22Rv1 (cell line): Measurements from ENCODE around the gene FOXP1.

ENCODE experiments used
- CTCF ChIP-seq: fragments of 450-650 bp; IDR thresholded peaks from 2 replicates; pipeline ENCODE4 v1.5.1; 2017; ENCODE audit warnings: mild to moderate bottlenecking
- ZFX ChIP-seq: fragments of 450-650 bp; IDR thresholded peaks from 2 replicates; pipeline ENCODE4 v1.6.1; 2017; ENCODE audit warnings: antibody characterized with exemption, borderline replicate concordance

GRCh38 chr3:71528816-71529215, 54.7 kb downstream of the FOXP1 start:
- TF ChIP-seq CTCF (no peak), ZFX (no peak)
